GM18519 (cell line): Measurements from ENCODE around the gene TP53AIP1.
A peak's percentile ranks its signal among the peaks of the same experiment; 100 is the strongest.

Source experiments
- ATAC-seq: cut with Tn5 transposase; IDR thresholded peaks from one replicate; pipeline ENCODE4 v1.9.1; 2021; ENCODE audit warnings: mild to moderate bottlenecking, moderate library complexity; ENCODE audit not compliant: unreplicated experiment, low FRiP score

Gene TP53AIP1

GRCh38 chr11:128908391-128909246, 34.1 kb downstream of the TP53AIP1 start:
- ATAC-seq = no peak

- no peak for ATAC-seq
Observed at GRCh38 chr11:128907585-128907984, 35.1 kb downstream of the TP53AIP1 start.

DNA sequence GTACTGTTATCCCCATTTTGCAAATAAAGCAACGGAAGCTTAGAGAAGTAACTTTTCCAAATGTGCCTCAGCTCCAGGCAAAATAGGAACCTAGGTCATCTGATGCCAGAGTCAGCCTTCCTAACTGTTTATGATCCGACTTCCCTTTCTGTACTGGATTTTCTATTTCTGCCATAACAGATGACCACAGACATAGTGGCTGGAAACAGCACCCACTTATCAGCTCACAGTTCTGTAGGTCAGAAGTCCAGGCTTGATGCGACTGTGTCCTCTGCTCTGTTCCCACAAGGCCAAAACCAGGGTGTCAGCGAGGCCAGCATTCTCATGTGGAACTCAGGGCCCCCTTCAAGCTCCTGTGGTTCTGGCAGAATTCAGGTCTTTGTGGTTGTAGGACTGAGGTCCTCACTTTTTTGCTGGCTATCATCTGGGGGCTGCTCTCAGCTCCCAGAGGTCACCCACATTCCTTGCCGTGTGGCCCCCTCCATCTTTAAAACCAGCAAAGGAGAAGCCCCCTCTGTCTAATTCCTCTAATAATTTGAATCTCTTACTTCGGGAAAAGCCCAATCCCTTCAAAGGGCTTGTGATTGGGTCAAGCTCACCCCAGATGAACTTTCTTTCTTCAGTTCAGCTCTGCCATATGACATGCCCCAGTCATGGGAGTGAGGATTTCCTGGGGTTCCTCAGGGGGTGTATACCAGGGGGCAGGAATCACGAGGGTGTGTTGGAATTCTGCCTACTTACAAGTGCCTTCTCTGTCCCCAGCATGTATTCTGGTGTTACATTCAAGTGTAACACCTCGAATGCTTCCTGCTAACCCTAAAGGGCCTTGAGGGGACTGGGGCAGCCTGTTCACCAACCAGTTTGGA, 36.3 kb downstream of the TP53AIP1 start:
- ATAC-seq = no peak

- ATAC-seq = peak; percentile 33
Observed at GRCh38 chr11:128905345-128906184, 37.1 kb downstream of the TP53AIP1 start.

- ATAC-seq = peak; percentile 26
Observed at GRCh38 chr11:128904656-128905344, 37.9 kb downstream of the TP53AIP1 start.

DNA sequence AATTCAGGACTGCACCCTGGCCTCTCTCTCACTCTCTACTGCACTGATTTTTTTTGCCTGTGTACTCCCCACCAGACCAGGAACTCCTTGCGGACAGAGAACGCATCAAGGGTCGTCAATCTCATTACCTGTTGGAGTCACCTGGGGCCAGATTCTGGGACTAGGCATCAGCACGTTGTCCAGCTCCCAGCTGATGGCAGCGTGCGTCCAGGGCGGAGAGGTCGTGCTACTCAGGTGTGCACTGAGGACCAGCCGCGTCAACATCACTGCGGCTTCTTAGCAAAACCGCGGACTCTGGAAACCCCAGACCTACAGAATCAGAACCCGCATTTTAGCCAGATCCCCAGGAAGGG, 38.4 kb downstream of the TP53AIP1 start:
- no peak for ATAC-seq

DNA sequence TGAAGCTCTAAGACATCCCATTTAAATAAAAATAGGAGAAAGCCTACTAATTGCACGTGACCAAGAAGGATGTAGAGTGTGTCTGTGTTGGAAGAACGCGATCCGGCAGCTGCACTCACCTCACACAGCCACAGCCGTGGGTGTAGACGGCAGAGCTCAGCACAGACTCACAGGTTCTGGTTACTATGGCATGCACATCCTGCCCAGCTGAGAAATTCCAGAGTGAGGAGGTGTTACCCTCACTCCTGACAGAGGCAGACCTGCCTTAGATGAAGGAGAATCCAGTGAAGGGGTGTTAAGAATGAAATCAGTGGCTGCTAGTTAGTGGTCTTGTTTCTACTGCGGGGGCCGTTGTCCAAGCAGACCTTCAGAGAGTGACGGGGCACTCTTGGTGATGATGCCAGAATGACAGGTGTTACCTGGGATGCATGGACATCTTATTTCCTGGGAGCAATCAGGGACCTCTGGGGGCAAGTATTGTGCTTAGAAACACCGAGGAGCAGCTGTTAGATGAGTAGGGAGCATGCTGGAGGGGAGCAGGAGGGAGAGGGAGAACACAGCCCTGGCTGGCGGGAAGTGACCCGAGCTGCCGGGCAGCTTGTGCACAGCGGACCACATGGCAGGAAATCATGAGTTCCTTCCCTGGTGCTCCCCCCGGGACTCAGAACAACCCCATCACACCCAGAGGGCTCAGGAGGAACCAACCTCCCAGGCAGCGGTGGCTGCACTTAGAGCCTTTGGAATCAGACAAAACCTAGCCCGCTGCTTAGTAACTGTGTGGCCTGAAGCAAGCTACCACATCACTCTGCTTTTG, 39.2 kb downstream of the TP53AIP1 start:
- no peak for ATAC-seq

DNA sequence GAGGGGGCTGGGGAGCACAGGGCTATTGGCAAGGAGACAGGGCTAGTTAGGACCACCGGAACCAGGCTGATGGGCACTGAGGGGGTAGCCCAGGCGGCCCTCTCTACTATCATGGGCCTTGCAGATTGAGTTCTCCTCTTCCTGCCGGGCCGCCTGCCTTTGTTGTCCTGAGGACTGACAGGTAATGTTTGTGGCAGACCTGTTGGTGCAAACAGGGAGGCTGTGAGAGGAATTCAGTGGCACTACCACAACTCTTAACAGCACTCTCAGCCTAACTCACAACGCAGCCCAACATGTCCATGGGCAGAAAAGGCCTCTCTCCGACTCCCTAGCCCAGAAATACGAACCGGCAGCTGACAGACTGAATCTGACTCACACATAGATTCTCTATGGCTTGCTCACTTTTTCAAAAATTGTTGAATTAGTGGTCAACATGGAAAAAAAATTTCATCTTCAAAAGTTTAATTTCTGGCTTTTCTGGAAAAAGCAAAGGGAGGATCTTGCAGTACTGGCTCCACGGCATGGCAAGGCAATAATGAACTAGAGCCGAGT, 40.1 kb downstream of the TP53AIP1 start:
- no peak for ATAC-seq

DNA sequence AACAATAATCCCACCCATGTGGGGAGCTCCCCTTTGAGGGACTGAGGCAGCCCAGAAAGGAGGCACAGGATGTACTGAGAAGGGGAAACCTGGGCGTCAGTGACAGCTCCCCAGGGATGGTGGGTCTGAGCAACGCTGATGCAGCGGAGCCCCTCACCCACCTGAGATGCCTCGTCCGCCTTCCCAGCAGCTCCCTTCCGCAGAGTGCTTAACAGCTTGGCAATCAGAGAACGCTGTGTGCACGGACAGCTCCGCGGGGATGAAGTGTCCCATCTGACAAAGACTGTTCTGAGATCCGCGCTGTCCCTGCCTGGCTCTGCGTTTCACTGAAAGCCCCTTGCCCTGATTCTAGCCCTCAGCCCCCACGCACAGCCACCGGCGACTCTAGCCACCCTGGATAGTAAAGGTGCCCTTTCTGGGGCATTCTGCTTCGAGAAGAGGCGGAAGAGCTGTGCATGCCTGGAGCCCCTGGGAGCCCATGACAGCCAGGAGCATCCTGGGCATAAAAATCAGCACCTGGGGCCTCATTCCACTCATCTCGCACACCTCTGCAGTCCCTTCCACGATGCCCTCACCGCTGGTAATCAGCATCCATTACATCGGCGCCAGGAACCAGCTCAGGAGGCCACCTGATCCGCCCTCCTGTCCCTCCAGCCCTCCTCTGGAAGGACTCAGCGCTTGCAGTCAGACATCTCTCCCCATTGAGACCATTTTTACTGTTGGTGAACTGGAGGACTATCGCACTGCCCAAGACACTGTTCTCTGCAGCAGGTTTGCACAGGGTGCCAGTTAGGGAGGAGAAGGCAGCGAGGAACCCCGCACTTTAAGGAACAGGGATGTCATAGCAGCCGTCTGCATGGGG, 40.8 kb downstream of the TP53AIP1 start:
- no peak for ATAC-seq

DNA sequence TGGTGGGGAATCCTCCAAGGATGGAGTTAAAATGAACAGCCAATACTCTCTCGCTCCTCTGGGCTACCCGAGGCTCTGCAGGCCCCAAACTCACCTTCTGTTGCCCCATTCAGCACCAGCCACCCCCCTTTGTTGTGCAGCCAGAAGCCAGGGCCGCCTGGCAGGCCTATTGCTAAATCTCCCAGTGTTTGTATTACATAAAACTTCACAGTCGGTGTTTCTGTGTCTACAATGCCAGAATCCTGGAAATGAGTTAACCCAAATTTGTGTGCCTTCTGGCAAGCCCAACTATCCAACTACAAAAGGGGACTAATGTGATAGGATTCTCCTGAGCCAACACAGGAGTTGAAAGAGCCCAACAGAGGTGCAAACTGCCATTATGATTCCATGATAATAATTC, 42.2 kb downstream of the TP53AIP1 start:
- no peak for ATAC-seq

GRCh38 chr11:128898580-128899344, 43.9 kb downstream of the TP53AIP1 start:
- ATAC-seq = no peak

DNA sequence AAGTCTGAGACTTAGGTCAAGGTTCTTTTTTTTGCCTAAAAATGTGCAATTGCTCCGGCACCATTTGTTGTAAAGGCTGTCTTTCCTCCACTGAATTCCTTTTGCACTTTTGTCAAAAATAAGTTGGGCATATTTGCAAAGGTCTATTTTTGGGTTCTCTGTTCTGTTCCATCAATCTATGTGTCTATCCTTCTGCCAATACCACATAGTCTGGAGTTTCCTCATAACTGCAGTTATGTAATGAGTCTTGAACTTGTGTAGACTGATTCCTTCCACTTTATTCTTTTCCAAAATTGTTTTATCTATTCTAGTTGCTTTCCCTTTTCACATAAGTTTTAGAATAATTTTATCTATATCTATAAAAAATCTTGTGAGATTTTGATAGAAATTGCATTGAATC, 44.8 kb downstream of the TP53AIP1 start:
- ATAC-seq = no peak

- no peak for ATAC-seq
Observed at GRCh38 chr11:128896356-128896755, 46.3 kb downstream of the TP53AIP1 start.

- ATAC-seq = no peak
Observed at GRCh38 chr11:128895526-128895925, 47.1 kb downstream of the TP53AIP1 start.

- no peak for ATAC-seq
Observed at GRCh38 chr11:128894685-128895084, 48.0 kb downstream of the TP53AIP1 start.

DNA sequence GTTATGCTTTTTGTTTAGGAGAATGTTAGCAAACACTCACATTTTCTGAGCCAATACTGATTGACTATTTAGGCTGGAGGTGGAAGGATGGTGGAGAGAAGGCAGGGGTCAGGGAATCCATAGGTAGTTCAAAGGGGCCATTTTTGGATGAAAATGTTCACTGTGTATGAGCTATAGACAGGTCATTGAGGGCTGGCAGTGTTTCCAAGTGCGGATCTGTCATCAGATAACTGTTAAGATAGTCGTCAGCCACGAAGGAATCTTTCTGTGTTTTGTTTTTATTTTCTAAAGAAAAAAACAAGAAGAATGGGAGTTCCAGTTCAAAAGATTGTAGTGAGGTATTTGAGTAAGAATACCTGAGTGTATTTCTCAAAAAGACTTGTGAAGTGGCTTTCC, 48.4 kb downstream of the TP53AIP1 start:
- ATAC-seq = no peak

- no peak for ATAC-seq
Observed at GRCh38 chr11:128893578-128894285, 48.9 kb downstream of the TP53AIP1 start.
